HL-60 (cell line): ENCODE measurements around the gene LGALSL.

Experiments used
- DNase-seq, 2 experiments: peaks; one replicate each; pipeline ENCODE4 v3.0.0-alpha.2; 2010 to 2020; ENCODE audit warnings: low read depth in 1 of 2, low spot score in 1 of 2
- H3K27ac ChIP-seq: fragments of 250-450 bp; sonication (Bioruptor Pico); replicated peaks from 2 replicates; pipeline ENCODE4 v1.5.1; 2020; ENCODE audit warnings: mild to moderate bottlenecking, moderate library complexity
- H3K27me3 ChIP-seq: fragments of 250-450 bp; sonication (Bioruptor Pico); 2 replicates; pipeline ENCODE4 v1.5.1; 2021; ENCODE audit warnings: mild to moderate bottlenecking, moderate library complexity; ENCODE audit not compliant: insufficient read depth, poor library complexity, severe bottlenecking
- H3K4me3 ChIP-seq: replicated peaks from 2 replicates; pipeline ENCODE4 v1.5.1; 2011; ENCODE audit warnings: mild to moderate bottlenecking, control low read depth, low read length; ENCODE audit not compliant: insufficient read depth
- CTCF ChIP-seq: IDR thresholded peaks from one replicate; pipeline ENCODE4 v1.5.1; 2011; ENCODE audit warnings: low read length, control low read depth, inconsistent platforms; ENCODE audit not compliant: insufficient read depth
- GABPA ChIP-seq: IDR thresholded peaks from 2 replicates; pipeline ENCODE4 v1.6.1; 2012; ENCODE audit warnings: low read depth
- POLR2AphosphoS5 ChIP-seq: IDR thresholded peaks from 2 replicates; pipeline ENCODE4 v1.6.1; 2012; ENCODE audit warnings: low read depth
- SPI1 ChIP-seq: IDR thresholded peaks from 2 replicates; pipeline ENCODE4 v1.6.1; 2012; ENCODE audit warnings: low read depth, mild to moderate bottlenecking, borderline replicate concordance
- TF ChIP-seq, protein P1 (sequence below): IDR thresholded peaks from 2 replicates; pipeline ENCODE4 v1.6.1; 2012; ENCODE audit warnings: low read depth; ENCODE audit not compliant: insufficient replicate concordance

Gene LGALSL

GRCh38 chr2:64459575-64459974 is 5.6 kb downstream of the LGALSL start:
- DNase-seq = no peak
- H3K27ac ChIP-seq = no peak overlapping the region
- no peaks in the 10 kb centered on the region for H3K27me3 ChIP-seq
- no peak for TF ChIP-seq SPI1
- TF ChIP-seq CTCF = no peak
- TF ChIP-seq, protein P1, sequence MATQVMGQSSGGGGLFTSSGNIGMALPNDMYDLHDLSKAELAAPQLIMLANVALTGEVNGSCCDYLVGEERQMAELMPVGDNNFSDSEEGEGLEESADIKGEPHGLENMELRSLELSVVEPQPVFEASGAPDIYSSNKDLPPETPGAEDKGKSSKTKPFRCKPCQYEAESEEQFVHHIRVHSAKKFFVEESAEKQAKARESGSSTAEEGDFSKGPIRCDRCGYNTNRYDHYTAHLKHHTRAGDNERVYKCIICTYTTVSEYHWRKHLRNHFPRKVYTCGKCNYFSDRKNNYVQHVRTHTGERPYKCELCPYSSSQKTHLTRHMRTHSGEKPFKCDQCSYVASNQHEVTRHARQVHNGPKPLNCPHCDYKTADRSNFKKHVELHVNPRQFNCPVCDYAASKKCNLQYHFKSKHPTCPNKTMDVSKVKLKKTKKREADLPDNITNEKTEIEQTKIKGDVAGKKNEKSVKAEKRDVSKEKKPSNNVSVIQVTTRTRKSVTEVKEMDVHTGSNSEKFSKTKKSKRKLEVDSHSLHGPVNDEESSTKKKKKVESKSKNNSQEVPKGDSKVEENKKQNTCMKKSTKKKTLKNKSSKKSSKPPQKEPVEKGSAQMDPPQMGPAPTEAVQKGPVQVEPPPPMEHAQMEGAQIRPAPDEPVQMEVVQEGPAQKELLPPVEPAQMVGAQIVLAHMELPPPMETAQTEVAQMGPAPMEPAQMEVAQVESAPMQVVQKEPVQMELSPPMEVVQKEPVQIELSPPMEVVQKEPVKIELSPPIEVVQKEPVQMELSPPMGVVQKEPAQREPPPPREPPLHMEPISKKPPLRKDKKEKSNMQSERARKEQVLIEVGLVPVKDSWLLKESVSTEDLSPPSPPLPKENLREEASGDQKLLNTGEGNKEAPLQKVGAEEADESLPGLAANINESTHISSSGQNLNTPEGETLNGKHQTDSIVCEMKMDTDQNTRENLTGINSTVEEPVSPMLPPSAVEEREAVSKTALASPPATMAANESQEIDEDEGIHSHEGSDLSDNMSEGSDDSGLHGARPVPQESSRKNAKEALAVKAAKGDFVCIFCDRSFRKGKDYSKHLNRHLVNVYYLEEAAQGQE = no peak
- TF ChIP-seq GABPA = no peak
- no peak for TF ChIP-seq POLR2AphosphoS5
- H3K4me3 ChIP-seq = no peak overlapping the region

DNA sequence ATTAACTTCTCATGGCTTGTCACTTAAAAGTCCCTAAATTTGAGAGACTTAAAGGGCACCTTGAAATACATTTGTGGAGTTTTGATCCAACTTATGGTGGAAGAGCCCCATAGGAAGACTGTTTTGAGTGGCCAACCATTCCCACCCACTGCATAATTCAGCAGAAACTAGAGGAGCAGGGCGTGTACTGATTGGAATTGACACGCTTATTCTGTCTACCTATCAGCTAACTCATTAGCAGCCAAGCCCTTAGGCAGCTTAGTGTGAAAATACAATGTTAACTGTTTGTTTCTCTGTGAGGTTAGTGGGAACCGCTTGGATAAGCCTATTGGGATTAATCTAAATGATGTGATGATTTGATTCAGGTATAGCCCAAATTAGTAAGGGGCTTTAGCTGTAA is 6.4 kb downstream of the LGALSL start:
- DNase-seq = no peak
- Histone ChIP-seq H3K27ac (no peak overlapping the region), H3K27me3 (no peaks in the 10 kb centered on the region), H3K4me3 (no peak overlapping the region)
- TF ChIP-seq, protein P1 = no peak

GRCh38 chr2:64461271-64462058 is 7.5 kb downstream of the LGALSL start:
- H3K27ac ChIP-seq = no peak overlapping the region

More at GRCh38 chr2:64461271-64462058, 7.5 kb downstream of the LGALSL start:
- no peaks in the 10 kb centered on the region for H3K27me3 ChIP-seq
- H3K4me3 ChIP-seq = no peak overlapping the region
- no peak for DNase-seq
- TF ChIP-seq SPI1 (no peak), GABPA (no peak), CTCF (no peak), POLR2AphosphoS5 (no peak)
- TF ChIP-seq, protein P1 = no peak
